ENCODE results near the gene SYNE3. TPM values are rescaled to one million over a fixed set of nuclear protein-coding genes. Genes with fewer than 3 reads are reported as not detected.

Gene SYNE3
- total RNA-seq, 2 donors from 2014 or later, result 8.2 to 13.2 TPM

DNA sequence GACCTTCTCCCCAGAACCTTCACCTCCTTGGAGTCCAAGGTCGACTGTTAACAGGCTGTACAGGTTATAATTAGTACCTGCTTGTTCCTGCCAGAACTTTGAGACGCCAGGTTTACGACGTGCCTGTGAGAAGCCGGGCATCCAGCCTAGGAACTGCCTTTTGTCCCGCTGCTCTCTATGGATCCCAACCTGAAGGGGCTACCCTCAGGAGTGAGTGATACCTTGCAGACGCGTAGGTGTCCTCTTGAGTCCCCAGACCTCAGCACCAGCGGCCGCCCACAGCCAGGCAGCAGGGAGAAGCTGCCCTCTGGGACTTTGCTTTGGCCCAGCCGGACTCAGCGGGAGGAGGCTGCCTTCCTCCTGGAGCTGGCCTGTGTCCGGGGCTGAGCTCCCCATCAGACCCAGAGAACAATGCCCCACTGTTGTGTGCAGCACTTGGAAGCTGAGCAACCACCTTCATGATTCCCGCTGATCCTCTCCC, 16.2 kb downstream of the SYNE3 start:
- H3K9me3 ChIP-seq, result no peaks in the 10 kb centered on the region
- H3K27ac ChIP-seq, result peak overlapping the region; percentile 49 to 57
- no peaks in the 10 kb centered on the region for H3K36me3 ChIP-seq
- TF ChIP-seq, protein P1, sequence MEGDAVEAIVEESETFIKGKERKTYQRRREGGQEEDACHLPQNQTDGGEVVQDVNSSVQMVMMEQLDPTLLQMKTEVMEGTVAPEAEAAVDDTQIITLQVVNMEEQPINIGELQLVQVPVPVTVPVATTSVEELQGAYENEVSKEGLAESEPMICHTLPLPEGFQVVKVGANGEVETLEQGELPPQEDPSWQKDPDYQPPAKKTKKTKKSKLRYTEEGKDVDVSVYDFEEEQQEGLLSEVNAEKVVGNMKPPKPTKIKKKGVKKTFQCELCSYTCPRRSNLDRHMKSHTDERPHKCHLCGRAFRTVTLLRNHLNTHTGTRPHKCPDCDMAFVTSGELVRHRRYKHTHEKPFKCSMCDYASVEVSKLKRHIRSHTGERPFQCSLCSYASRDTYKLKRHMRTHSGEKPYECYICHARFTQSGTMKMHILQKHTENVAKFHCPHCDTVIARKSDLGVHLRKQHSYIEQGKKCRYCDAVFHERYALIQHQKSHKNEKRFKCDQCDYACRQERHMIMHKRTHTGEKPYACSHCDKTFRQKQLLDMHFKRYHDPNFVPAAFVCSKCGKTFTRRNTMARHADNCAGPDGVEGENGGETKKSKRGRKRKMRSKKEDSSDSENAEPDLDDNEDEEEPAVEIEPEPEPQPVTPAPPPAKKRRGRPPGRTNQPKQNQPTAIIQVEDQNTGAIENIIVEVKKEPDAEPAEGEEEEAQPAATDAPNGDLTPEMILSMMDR (IDR thresholded peaks at IDR 0.05), result no peak
- no peaks in the 10 kb centered on the region for H3K27me3 ChIP-seq
- DNase-seq (ENCODE audit: low spot score), result no peak
- H3K4me1 ChIP-seq, result peaks cover 0 to 91% of the 10 kb centered on the region in 2 donors
- no peak overlapping the region for H3K4me3 ChIP-seq

DNA sequence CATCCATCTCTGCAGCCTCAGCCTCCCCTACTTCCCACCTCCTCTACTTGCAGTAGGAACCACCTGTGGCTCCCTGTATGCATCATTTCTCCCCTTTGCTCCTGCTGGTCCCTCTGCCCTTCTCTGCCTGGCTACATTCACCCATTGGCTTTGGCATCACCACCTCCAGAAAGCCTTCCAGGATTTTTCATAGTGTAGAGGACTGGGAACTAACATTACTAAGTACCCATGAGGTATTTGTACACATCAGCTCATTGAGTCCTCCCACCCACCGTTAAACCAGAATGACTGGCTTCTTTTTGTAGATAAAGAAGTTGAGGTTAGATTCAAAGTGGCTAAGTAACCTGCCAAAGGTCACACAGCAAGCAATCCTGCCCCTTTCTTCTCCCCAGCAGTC, 17.1 kb downstream of the SYNE3 start:
- no peaks in the 10 kb centered on the region for H3K36me3 ChIP-seq
- peaks cover 0 to 91% of the 10 kb centered on the region in 2 donors for H3K4me1 ChIP-seq
- no peaks in the 10 kb centered on the region for H3K9me3 ChIP-seq
- DNase-seq (ENCODE audit: low spot score), result no peak
- H3K27me3 ChIP-seq, result no peaks in the 10 kb centered on the region
- TF ChIP-seq, protein P1 (IDR thresholded peaks at IDR 0.05), result no peak
- no peak overlapping the region for H3K4me3 ChIP-seq
- peak overlapping the region; percentile 51 to 65 for H3K27ac ChIP-seq

DNA sequence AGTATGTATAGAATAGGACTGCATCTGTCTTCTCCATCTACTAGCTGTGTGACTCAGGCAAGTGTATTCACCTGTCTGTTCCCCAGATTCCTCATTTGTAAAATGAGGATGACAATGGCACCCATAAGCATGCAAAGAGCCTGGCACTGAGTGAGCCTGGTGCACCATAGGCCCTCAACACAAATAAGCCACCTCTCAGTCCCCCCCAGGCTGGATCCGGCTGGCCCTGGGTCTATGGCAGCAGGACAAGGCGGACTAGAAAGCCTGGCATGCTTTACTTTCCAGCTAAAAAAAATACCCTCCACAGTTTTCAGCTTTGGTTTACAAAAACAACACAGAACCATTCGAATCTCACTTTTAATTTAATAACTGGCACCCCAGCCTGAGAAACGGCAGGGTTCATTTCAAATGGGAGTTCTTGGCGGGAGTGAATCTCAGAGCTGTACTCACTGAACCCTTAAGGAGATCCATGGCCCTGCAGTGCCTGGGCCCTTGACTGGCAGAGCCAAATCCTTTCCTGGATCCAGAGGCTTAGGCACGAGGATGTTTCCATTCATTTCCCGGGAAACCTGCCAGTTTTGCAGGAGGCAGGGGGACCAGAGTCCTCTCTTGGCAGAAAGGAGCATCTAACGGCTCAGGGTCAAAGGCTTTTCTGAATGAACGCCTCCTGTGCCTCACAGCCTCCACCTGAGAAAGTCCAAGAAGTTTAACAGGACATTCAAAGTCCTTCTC, 17.7 kb downstream of the SYNE3 start:
- no peak for DNase-seq (ENCODE audit: low spot score)
- Histone ChIP-seq H3K4me3 (no peak overlapping the region), H3K4me1 (peaks cover 0 to 86% of the 10 kb centered on the region in 2 donors), H3K9me3 (no peaks in the 10 kb centered on the region), H3K27ac (peak overlapping the region; percentile 51 to 65), H3K36me3 (no peaks in the 10 kb centered on the region), H3K27me3 (no peaks in the 10 kb centered on the region)
- TF ChIP-seq, protein P1 (IDR thresholded peaks at IDR 0.05), result no peak

DNA sequence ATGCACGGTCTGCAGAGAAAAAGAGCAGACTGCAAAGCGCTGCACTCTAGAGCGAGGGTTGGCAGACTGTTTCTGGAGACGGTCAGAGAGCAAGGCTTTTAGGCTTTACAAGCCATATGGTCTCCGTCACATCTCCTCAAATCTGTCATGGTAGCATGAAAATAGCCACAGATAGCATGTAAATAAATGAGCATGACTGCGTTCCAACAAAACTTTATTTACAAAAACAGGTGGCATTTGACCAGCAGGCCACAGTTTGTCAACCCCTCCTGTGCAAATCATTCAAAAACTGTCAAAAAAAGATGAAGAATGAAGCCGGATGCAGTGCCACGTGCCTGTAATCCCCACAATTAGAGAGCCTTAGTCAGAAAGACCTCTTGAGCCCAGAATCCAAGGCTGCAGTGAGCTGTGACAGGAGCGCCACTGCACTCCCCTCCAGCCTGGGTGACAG, 18.9 kb downstream of the SYNE3 start:
- TF ChIP-seq, protein P1 (IDR thresholded peaks at IDR 0.05), result no peak
- Histone ChIP-seq H3K9me3 (no peaks in the 10 kb centered on the region), H3K4me1 (peaks cover 0 to 83% of the 10 kb centered on the region in 2 donors), H3K27me3 (no peaks in the 10 kb centered on the region), H3K27ac (no peak overlapping the region), H3K4me3 (no peak overlapping the region), H3K36me3 (no peaks in the 10 kb centered on the region)
- no peak for DNase-seq (ENCODE audit: low spot score)

DNA sequence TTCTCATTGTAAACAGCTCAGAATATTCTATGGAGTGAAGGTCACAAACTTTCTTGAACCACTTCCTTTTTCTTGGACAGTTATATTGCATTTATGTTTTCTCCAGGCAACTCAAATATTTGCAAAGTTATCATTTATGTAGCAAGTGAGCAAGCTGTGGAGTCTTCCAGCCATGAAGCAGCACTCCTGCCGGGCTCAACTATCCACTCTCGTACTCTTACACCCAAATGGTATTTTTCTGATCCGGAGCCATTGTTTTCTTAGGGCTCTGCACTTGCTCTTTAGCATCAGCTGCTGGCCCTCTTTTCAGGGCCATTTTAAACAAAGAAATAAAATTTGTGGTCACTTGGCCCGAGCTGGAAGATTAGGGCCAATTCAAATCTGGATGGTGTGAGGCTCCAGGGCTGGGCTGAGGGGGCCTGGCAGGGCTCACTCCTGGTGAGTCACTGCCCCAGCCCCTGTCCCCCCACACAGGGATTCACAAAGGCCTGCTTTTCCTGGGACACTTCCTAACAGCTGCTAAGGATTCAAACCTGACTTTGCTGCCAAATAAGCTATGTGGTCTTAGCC, 19.7 kb downstream of the SYNE3 start:
- TF ChIP-seq, protein P1 (IDR thresholded peaks at IDR 0.05), result no peak
- peaks cover 0 to 75% of the 10 kb centered on the region in 2 donors for H3K4me1 ChIP-seq
- H3K36me3 ChIP-seq, result no peaks in the 10 kb centered on the region
- no peak overlapping the region for H3K4me3 ChIP-seq
- no peaks in the 10 kb centered on the region for H3K27me3 ChIP-seq
- H3K27ac ChIP-seq, result peak overlapping the region; percentile 48 to 55
- H3K9me3 ChIP-seq, result no peaks in the 10 kb centered on the region
- DNase-seq (ENCODE audit: low spot score), result no peak

Measured in right atrium auricular region (tissue), 2 donors.